H1 (cell line): ENCODE measurements around the gene GUCY2D. TPM values are rescaled to one million over a fixed set of nuclear protein-coding genes. Genes with fewer than 3 reads are reported as not detected.

Source experiments
- CTCF ChIA-PET: fragments of 300-600 bp; sonication (Branson Sonifier 250); formaldehyde crosslinking; loops from one replicate; lab custom pipeline; 2021; ENCODE audit not compliant: partially characterized antibody; lab: Charles Lee
- POLR2A ChIA-PET: fragments of 300-600 bp; sonication (Branson Sonifier 250); formaldehyde crosslinking; loops from one replicate; lab custom pipeline; 2021; ENCODE audit warnings: inconsistent platforms; ENCODE audit not compliant: partially characterized antibody; lab: Charles Lee
- DNase-seq, 2 experiments: peaks; one replicate each; pipeline versions ENCODE4 v3.0.0 to v3.0.0-alpha.2; 2010 to 2022; ENCODE audit warnings: low spot score in 2 of 2, low read depth in 1 of 2, mixed read lengths in 1 of 2
- FAIRE-seq: peaks from 2 replicates; lab custom pipeline; 2011; peaks lifted over from hg19 to GRCh38; lab: Jason Lieb, UNC
- H2AFZ ChIP-seq: 2 replicates; pipeline ENCODE4 v1.8.1; 2012; ENCODE audit warnings: low read length, inconsistent platforms
- H2AK5ac ChIP-seq: 2 replicates; pipeline ENCODE4 v1.6.1; 2013; ENCODE audit warnings: low read depth, low read length
- H2BK120ac ChIP-seq: replicated peaks from 2 replicates; pipeline ENCODE3; 2013; ENCODE audit warnings: low read depth, low read length, inconsistent platforms
- H2BK12ac ChIP-seq: 2 replicates; pipeline ENCODE4 v1.6.1; 2013; ENCODE audit warnings: low read depth, low read length
- H2BK15ac ChIP-seq: 2 replicates; pipeline ENCODE4 v1.6.1; 2013; ENCODE audit warnings: low read length
- H2BK20ac ChIP-seq: 2 replicates; pipeline ENCODE4 v1.6.1; 2013; ENCODE audit warnings: low read length
- H2BK5ac ChIP-seq: 2 replicates; pipeline ENCODE4 v1.6.1; 2013; ENCODE audit warnings: low read depth, low read length
- H3K14ac ChIP-seq: 2 replicates; pipeline ENCODE4 v1.6.1; 2013; ENCODE audit warnings: inconsistent platforms; ENCODE audit not compliant: insufficient read length
- H3K18ac ChIP-seq: 2 replicates; pipeline ENCODE4 v1.6.1; 2013; ENCODE audit warnings: low read length; ENCODE audit errors: extremely low read depth
- H3K23ac ChIP-seq: 2 replicates; pipeline ENCODE4 v1.6.1; 2013; ENCODE audit warnings: inconsistent platforms; ENCODE audit not compliant: insufficient read length
- H3K23me2 ChIP-seq: 2 replicates; pipeline ENCODE4 v1.6.1; 2013; ENCODE audit warnings: low read depth, low read length
- H3K27ac ChIP-seq: 2 replicates; pipeline ENCODE4 v1.6.1; 2011; ENCODE audit warnings: low read depth, low read length, inconsistent platforms
- H3K27me3 ChIP-seq, 4 experiments: replicated peaks in 1 of 4; 1 replicate in 1 of 4; 2 replicates in 3 of 4; pipeline versions ENCODE4 v1.6.1 to v1.8.1; 2011 to 2013; ENCODE audit warnings: low read length in 3 of 4, mild to moderate bottlenecking in 3 of 4, inconsistent platforms in 2 of 4, mixed read lengths in 2 of 4, moderate library complexity in 1 of 4; ENCODE audit not compliant: control insufficient read depth in 3 of 4, insufficient read depth in 3 of 4; ENCODE audit errors: extremely low read depth in 1 of 4
- H3K36me3 ChIP-seq, 4 experiments: 2 replicates each; pipeline versions ENCODE4 v1.6.1 to v1.8.1; 2011 to 2013; ENCODE audit warnings: mild to moderate bottlenecking in 4 of 4, low read length in 3 of 4, moderate library complexity in 2 of 4, control low read depth in 1 of 4, inconsistent platforms in 1 of 4; ENCODE audit not compliant: insufficient read depth in 4 of 4, control insufficient read depth in 2 of 4
- H3K4ac ChIP-seq: replicated peaks from 2 replicates; pipeline ENCODE3; 2013; ENCODE audit warnings: low read length, low read depth, mixed read lengths, inconsistent platforms; ENCODE audit not compliant: insufficient read length
- H3K4me1 ChIP-seq, 4 experiments: replicated peaks in 1 of 4; 1 replicate in 1 of 4; 2 replicates in 3 of 4; pipeline versions ENCODE4 v1.6.1 to v1.8.1; 2011 to 2013; ENCODE audit warnings: low read length in 3 of 4, inconsistent platforms in 2 of 4, mixed read lengths in 1 of 4; ENCODE audit not compliant: insufficient read depth in 4 of 4, control insufficient read depth in 3 of 4
- H3K4me2 ChIP-seq, 2 experiments: 2 replicates each; pipeline versions ENCODE4 v1.6.1 to v1.8.1; 2011 to 2013; ENCODE audit warnings: low read depth in 2 of 2, low read length in 2 of 2, control low read depth in 1 of 2, inconsistent platforms in 1 of 2, mild to moderate bottlenecking in 1 of 2; ENCODE audit not compliant: insufficient read depth in 1 of 2
- H3K4me3 ChIP-seq, 4 experiments: fragments of 200-600, 300-600 bp in 1 of 4; sonication (generic), shearing (Covaris generic), sonication (Bioruptor Twin) in 1 of 4; 2 replicates each; pipeline versions ENCODE4 v1.5.1 to v1.8.1; 2011 to 2016; ENCODE audit warnings: low read length in 4 of 4, low read depth in 3 of 4, control low read depth in 2 of 4, inconsistent platforms in 2 of 4, mild to moderate bottlenecking in 2 of 4, mixed read lengths in 1 of 4, moderate library complexity in 1 of 4; ENCODE audit not compliant: insufficient read depth in 2 of 4; ENCODE audit errors: extremely low read depth in 1 of 4
- H3K56ac ChIP-seq: replicated peaks from 2 replicates; pipeline ENCODE3; 2013; ENCODE audit warnings: low read depth, mild to moderate bottlenecking, mixed read lengths, low read length, inconsistent platforms; ENCODE audit not compliant: insufficient read length
- H3K79me1 ChIP-seq: 2 replicates; pipeline ENCODE4 v1.6.1; 2013; ENCODE audit warnings: low read depth, low read length, control low read depth
- H3K79me2 ChIP-seq, 2 experiments: 2 replicates each; pipeline versions ENCODE4 v1.6.1 to v1.8.1; 2012 to 2013; ENCODE audit warnings: low read length in 2 of 2, mild to moderate bottlenecking in 2 of 2, inconsistent platforms in 1 of 2; ENCODE audit not compliant: insufficient read depth in 2 of 2, control insufficient read depth in 1 of 2
- H3K9ac ChIP-seq, 4 experiments: replicated peaks in 1 of 4; 1 replicate in 1 of 4; 2 replicates in 3 of 4; pipeline versions ENCODE4 v1.6.1 to v1.8.1; 2011 to 2013; ENCODE audit warnings: low read depth in 3 of 4, low read length in 3 of 4, control low read depth in 2 of 4, mild to moderate bottlenecking in 2 of 4, moderate library complexity in 2 of 4, inconsistent platforms in 1 of 4; ENCODE audit errors: extremely low read depth in 1 of 4
- H3K9me3 ChIP-seq, 2 experiments: 2 replicates each; pipeline versions ENCODE4 v1.6.1 to v1.8.1; 2012 to 2013; ENCODE audit warnings: mild to moderate bottlenecking in 2 of 2, moderate library complexity in 2 of 2, control low read depth in 1 of 2, inconsistent platforms in 1 of 2, low read depth in 1 of 2, low read length in 1 of 2, mixed read lengths in 1 of 2; ENCODE audit not compliant: insufficient read depth in 2 of 2
- H4K20me1 ChIP-seq, 2 experiments: replicated peaks in 1 of 2; 2 replicates each; pipeline versions ENCODE3 to v1.8.1; 2011 to 2013; ENCODE audit warnings: inconsistent platforms in 2 of 2, low read length in 2 of 2, mild to moderate bottlenecking in 1 of 2; ENCODE audit not compliant: insufficient read depth in 2 of 2, control insufficient read depth in 1 of 2
- H4K5ac ChIP-seq: 2 replicates; pipeline ENCODE4 v1.6.1; 2013; ENCODE audit warnings: low read length, low read depth, mixed read lengths, inconsistent platforms; ENCODE audit not compliant: insufficient read length
- H4K8ac ChIP-seq: 2 replicates; pipeline ENCODE4 v1.8.0; 2013; ENCODE audit warnings: mild to moderate bottlenecking, moderate library complexity, low read length, inconsistent platforms; ENCODE audit not compliant: insufficient read depth; ENCODE audit errors: extremely low read depth
- H4K91ac ChIP-seq: replicated peaks from 2 replicates; pipeline ENCODE3; 2013; ENCODE audit warnings: low read length, mixed read lengths, inconsistent platforms; ENCODE audit not compliant: insufficient read length
- CHD1 ChIP-seq: IDR thresholded peaks from 2 replicates; pipeline ENCODE4 v1.6.1; 2012; ENCODE audit warnings: low read depth, low read length, improper control_type of control experiment
- EZH2 ChIP-seq: fragments of 200-600 bp; sonication (generic); IDR thresholded peaks from 2 replicates; pipeline ENCODE4 v1.7.1; 2012; ENCODE audit warnings: low read depth, mild to moderate bottlenecking, moderate library complexity, low read length, inconsistent platforms; ENCODE audit not compliant: severe bottlenecking
- GTF2F1 ChIP-seq: IDR thresholded peaks from 2 replicates; pipeline ENCODE4 v1.6.1; 2012; ENCODE audit warnings: low read depth, low read length, improper control_type of control experiment, borderline replicate concordance
- JUN ChIP-seq: IDR thresholded peaks from 2 replicates; pipeline ENCODE4 v1.6.1; 2011; ENCODE audit warnings: low read depth, mild to moderate bottlenecking, improper control_type of control experiment, low read length
- MAX ChIP-seq: IDR thresholded peaks from 2 replicates; pipeline ENCODE4 v1.6.1; 2012; ENCODE audit warnings: inconsistent platforms
- RAD21 ChIP-seq, 2 experiments: IDR thresholded peaks in 1 of 2; conservative IDR thresholded peaks in 1 of 2; 2 replicates each; pipeline ENCODE4 v1.6.1; 2011; ENCODE audit warnings: low read depth in 2 of 2, low read length in 2 of 2, improper control_type of control experiment in 1 of 2, inconsistent platforms in 1 of 2, mild to moderate bottlenecking in 1 of 2, moderate library complexity in 1 of 2
- SRF ChIP-seq: IDR thresholded peaks from 2 replicates; pipeline ENCODE4 v1.6.1; 2011; ENCODE audit warnings: mild to moderate bottlenecking, low read depth, low read length, moderate library complexity
- SUZ12 ChIP-seq: fragments of 200-600 bp; sonication (generic); IDR thresholded peaks from 2 replicates; pipeline ENCODE4 v1.6.1; 2012; ENCODE audit warnings: mild to moderate bottlenecking, inconsistent platforms, low read length, moderate library complexity, mixed read lengths
- TBP ChIP-seq: IDR thresholded peaks from 2 replicates; pipeline ENCODE4 v1.6.1; 2011; ENCODE audit warnings: low read depth, low read length, improper control_type of control experiment
- YY1 ChIP-seq: IDR thresholded peaks from 2 replicates; pipeline ENCODE4 v1.6.1; 2011; ENCODE audit warnings: low read depth, mild to moderate bottlenecking, low read length
- WGBS, 2 experiments: shearing (Covaris generic) in 1 of 2; methylation state at CpG; one replicate each; pipeline versions ENCODE4 v1.1.6 to v1.1.7; 2013 to 2015; ENCODE audit warnings: low lambda C conversion rate in 2 of 2, mixed read lengths in 2 of 2, inconsistent platforms in 1 of 2, low coverage in 1 of 2, missing lambda C conversion rate in 1 of 2; ENCODE audit not compliant: insufficient replicate concordance in 2 of 2, insufficient coverage in 1 of 2, insufficient read length in 1 of 2; ENCODE audit errors: extremely low coverage in 1 of 2, missing lambda C conversion rate in 1 of 2; 5-methylcytosine and 5-hydroxymethylcytosine counted together
- polyA plus RNA-seq, 7 experiments: library from polyadenylated mRNA; depleted of rRNA in 3 of 7; stranded (reverse) in 5 of 7; unstranded in 2 of 7; fragments of >200 nt in 5 of 7; fragments of 200-250 nt in 2 of 7; gene quantifications; 1 replicate in 5 of 7; 2 replicates in 1 of 7; 4 replicates in 1 of 7; pipeline versions ENCODE4 v1.2.1 to v1.2.3, GENCODE V29; 2011 to 2013; ENCODE audit warnings: missing spikeins in 2 of 7, mixed read lengths in 2 of 7
- total RNA-seq: library from RNA; stranded (reverse); fragmentation: NEBNext Ultra II Directional; extraction: Animal tissue kit (Norgen Biotek cat#: 25700); gene quantifications from 2 replicates; pipeline ENCODE4 v1.2.1, GENCODE V29; 2021

GUCY2D gene
- total and polyA plus RNA-seq, 2 of the 8 experiments (the other 6 are each of a cell fraction or from before 2014, with no cell fraction given), result 0.20 to 0.48 TPM

DNA sequence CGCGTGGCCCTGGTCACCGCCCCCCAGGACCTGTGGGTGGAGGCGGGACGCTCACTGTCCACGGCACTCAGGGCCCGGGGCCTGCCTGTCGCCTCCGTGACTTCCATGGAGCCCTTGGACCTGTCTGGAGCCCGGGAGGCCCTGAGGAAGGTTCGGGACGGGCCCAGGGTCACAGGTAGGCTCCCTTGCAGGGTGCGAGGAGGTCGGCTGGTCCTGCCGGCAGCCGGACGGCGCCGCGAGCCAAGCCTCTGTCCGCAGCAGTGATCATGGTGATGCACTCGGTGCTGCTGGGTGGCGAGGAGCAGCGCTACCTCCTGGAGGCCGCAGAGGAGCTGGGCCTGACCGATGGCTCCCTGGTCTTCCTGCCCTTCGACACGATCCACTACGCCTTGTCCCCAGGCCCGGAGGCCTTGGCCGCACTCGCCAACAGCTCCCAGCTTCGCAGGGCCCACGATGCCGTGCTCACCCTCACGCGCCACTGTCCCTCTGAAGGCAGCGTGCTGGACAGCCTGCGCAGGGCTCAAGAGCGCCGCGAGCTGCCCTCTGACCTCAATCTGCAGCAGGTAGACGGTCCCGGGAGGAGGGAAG lies 1.3 kb downstream of the GUCY2D start:
- no peak overlapping the region for H2BK120ac ChIP-seq
- FAIRE-seq (no peak), DNase-seq (no peak)
- H3K4me3 ChIP-seq, result peak overlapping the region; percentile 8 to 66 (median 24); a peak in 7 of 8 replicates
- H2BK5ac ChIP-seq, result peak overlapping the region; percentile 68; the same call in 1 of the 2 replicates
- peak overlapping the region; percentile 63 for H4K8ac ChIP-seq
- no peaks in the 10 kb centered on the region; the same call in 1 of the 2 replicates for H3K23me2 ChIP-seq
- no peaks in the 10 kb centered on the region for H4K20me1 ChIP-seq
- no peak overlapping the region for H3K56ac ChIP-seq
- H3K27me3 ChIP-seq, result peaks cover 35 to 53% (median 42%) of the 10 kb centered on the region in 4 experiments
- H3K79me2 ChIP-seq, result no peaks in the 10 kb centered on the region
- H2AK5ac ChIP-seq, result no peak overlapping the region
- no peak overlapping the region for H3K27ac ChIP-seq
- H3K36me3 ChIP-seq, result peaks cover 0 to 7% (median 0%) of the 10 kb centered on the region in 4 experiments; a peak in 1 of 8 replicates
- H4K91ac ChIP-seq, result peak overlapping the region; percentile 51
- ChIA-PET CTCF (interaction anchor here (0.7 to 6.0 kb wide), 7 partner anchors 9 to 88 kb away, joined by 3 to 50 read pairs (median 4); partner anchors contain the start of gene RNF227), POLR2A (interaction anchor here (1.0 to 2.2 kb wide), 2 partner anchors 13 to 14 kb away, joined by 3 to 12 read pairs; no protein-coding TSS in a partner anchor)
- TF ChIP-seq TBP, result peak; percentile 65; the same call in 1 of the 2 replicates
- TF ChIP-seq CHD1, result no peak
- peak; percentile 3 to 14; a peak in 2 of 4 replicates for TF ChIP-seq RAD21 (IDR thresholded peaks at IDR 0.05 in 1 of 2, conservative IDR thresholded peaks at IDR 0.05 in 1 of 2; ENCODE audit: low read depth in 2 of 2, low read length in 2 of 2)
- TF ChIP-seq SUZ12, result peak; percentile 88
- no peak for TF ChIP-seq YY1
- TF ChIP-seq GTF2F1, result no peak
- peak; percentile 29; the same call in 1 of the 2 replicates for TF ChIP-seq MAX
- no peak for TF ChIP-seq JUN
- TF ChIP-seq SRF, result no peak
- TF ChIP-seq EZH2, result peak; percentile 75
- H3K14ac ChIP-seq, result no peak overlapping the region
- H3K18ac ChIP-seq, result peak overlapping the region; percentile 78; the same call in 1 of the 2 replicates
- H3K79me1 ChIP-seq, result no peaks in the 10 kb centered on the region
- H3K4ac ChIP-seq, result no peak overlapping the region
- no peaks in the 10 kb centered on the region; a peak in 1 of 4 replicates for H3K9me3 ChIP-seq
- H2BK12ac ChIP-seq, result peak overlapping the region; percentile 90; the same call in 1 of the 2 replicates
- H2BK20ac ChIP-seq, result no peak overlapping the region
- H3K9ac ChIP-seq, result no peak overlapping the region
- 28% methylated on average over 40 of the region's 44 CpGs; no CpG with 5 or more reads in 1 of the 2 experiments for WGBS, 2 experiments
- H4K5ac ChIP-seq, result no peak overlapping the region
- no peak overlapping the region for H2BK15ac ChIP-seq
- H3K23ac ChIP-seq, result no peak overlapping the region
- H3K4me1 ChIP-seq, result peaks cover 0 to 9% (median 4%) of the 10 kb centered on the region in 4 experiments; a peak in 5 of 7 replicates
- H2AFZ ChIP-seq, result peak overlapping the region; percentile 94
- peak overlapping the region; percentile 59 to 85 for H3K4me2 ChIP-seq
